Activated gamma-delta T cell treated with anti-CD3 and anti-CD28 coated beads, Interleukin-2, amount 50 U/mL, for 16 hours (primary cell): ENCODE data around the gene CCDC158.
"Not testable (repeated sequence)": the region's sequence is repeated elsewhere in the genome, so short reads cannot be mapped to it uniquely, and the experiment has no call there.

Experiments used
- DNase-seq: peaks from one replicate; pipeline ENCODE4 v3.0.0-alpha.2; 2020; ENCODE audit warnings: low read depth

The CCDC158 gene

DNA sequence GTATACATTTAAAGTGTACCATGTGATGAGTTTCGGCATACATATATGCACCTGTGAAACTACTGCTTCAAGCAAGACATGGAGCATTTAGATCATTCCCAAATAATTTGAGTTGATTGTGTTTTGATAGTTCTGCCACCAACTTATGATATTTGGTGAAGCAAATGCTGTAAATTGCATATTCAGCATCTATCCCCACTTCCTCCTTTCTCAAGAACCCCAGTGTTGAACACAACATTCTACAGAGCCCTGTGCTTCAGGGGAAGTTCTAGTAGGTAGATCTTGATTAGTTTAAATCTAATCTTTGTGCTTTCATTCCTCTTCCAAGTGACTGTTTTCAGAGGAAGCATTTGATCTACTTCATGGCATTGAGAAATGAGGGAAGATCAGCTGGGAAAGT is 8.7 kb upstream of the CCDC158 start:
- no peak for DNase-seq

DNA sequence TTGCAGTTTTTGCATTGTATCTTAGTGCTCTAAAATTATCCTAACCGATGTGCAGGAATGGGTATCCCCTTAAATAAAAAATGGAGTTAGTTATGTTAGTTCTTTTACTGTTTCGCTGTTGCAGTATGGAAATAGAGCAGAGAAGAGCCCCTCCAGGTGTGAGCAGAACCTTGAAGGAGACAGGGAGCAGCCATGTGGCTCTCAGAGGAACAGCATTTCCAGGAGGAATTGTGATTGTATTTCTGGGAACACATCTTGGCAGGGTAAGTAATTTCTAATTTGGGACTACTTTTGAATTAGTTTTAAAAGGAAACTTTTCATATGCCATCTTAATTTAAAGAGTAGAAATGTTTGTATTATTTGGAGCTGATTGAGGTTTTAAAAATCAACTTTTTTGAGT is 5.3 kb upstream of the CCDC158 start:
- no peak for DNase-seq

DNA sequence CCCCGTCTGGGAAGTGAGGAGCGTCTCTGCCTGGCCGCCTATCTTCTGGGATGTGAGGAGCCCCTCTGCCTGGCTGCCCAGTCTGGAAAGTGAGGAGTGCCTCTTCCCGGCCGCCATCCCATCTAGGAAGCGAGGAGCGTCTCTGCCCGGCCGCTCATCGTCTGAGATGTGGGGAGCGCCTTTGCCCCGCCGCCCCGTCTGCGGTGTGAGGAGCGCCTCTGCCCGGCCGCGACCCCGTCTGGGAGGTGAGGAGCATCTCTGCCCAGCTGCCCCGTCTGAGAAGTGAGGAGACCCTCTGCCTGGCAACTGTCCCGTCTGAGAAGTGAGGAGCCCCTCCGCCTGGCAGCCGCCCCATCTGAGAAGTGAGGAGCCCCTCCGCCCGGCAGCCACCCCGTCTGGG is 2.2 kb upstream of the CCDC158 start:
- not testable (repeated sequence) for DNase-seq

DNA sequence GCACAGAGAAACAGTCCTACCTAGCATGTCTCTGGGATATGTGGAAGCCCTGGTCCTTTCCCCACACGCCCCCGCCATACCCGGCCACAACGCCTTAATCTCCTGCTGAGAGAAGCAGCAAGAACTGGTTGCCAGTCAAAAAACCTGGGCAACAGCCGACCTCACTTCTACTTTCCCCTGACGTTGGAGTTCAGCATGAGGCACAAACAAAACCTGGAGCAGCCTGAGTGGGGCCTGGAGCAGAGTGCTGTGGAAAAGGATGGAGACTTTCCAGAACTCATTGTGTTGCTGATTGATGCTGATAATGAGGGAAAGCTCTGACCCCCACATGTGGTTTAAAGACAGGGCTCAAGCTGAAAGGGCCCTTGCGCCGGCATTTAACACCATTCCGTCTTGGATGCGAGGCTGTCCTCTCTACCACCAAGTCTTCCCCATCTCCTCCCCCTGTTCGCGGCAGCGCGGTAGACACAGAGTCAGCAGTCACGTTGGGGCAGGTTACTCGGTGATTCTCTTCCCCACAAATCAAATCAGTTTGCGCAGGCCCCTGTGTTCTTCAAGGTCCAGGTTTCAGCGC is 666 bp downstream of the CCDC158 start:
- no peak for DNase-seq

DNA sequence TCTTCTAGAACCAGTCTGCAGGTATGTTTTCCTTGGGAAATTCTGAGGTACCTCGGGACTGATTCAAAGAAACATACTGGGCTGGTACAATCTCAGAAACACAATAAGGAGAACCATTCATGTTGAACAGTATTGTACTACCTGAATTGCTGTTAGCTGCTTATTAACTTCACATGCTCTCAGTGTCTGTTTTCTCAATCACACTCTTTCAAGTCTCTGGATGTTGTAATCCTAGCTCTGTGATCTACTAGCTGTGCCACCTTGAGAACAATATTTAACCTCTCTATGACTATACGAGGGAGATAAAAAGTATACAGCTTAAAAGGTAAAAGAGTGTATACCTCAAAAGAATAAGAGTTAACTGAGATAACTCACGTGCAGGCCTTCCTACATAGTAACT is 10.3 kb downstream of the CCDC158 start:
- DNase-seq: no peak

DNA sequence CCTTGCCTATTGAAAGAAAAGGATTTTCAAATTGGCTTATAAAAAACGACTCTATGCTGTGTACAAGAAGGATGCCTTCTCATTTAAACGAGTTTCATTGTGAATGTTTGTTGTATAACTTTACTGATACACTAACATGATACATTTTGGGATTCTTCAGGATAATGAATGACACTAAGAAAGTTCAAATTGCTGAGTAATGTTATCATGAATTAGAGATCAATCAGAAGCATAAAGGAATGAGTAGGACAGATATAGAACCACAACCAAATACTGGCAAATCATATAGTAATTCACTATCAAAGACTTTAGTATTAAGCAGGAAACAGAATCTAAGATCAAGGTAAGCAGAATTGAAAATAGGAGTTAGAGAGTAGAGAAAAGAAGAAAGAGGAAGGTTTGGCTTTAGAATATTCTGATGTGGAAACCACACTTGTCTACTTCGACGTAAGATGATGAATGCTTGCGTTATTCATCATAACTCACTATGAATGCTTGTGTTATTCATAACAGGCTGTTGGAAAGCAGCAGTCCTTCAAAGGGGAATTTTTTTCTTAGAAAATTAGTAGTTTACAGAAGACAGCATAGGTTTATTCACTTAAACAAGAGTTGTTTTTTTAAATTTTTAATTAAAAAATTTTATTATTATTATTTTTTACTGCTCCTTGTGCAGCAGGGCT is 13.4 kb downstream of the CCDC158 start:
- DNase-seq: no peak

DNA sequence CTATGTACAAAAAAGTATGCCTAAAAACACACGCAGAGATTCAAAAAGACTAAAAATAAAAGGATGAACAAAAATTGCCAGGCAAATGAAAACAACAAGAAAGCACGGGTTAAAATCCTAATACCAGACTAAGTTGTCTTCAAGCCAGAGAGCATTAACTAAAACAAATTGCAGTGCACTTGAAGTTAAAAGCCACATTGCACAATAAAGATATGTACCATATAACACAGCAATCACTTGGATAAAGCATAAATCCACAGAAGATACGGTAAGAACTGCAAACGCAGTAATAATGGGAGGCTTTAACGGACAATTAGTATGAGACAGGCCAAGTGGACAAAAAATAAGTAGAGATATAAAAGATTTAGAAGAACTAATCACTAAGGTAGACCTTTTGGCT is 14.9 kb downstream of the CCDC158 start:
- no peak for DNase-seq

DNA sequence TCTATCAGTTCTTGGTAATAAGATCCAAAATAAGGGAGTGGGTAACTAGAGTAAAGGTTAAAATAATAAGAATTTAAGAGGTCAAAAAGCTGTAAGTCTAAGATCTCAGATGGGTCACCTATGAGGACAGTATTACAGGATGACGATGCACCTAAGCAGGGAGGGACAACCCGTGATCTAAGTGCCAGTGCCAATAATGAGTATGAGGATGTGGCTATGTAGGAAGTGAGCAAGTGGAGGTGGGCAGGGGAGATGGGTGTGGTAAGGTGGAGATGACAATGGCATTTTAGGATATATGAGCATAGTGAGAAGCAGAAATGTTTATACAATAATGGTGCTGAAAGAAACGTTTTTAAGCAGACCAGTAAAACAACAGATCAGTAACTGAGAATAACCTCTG is 19.3 kb downstream of the CCDC158 start:
- DNase-seq: no peak

DNA sequence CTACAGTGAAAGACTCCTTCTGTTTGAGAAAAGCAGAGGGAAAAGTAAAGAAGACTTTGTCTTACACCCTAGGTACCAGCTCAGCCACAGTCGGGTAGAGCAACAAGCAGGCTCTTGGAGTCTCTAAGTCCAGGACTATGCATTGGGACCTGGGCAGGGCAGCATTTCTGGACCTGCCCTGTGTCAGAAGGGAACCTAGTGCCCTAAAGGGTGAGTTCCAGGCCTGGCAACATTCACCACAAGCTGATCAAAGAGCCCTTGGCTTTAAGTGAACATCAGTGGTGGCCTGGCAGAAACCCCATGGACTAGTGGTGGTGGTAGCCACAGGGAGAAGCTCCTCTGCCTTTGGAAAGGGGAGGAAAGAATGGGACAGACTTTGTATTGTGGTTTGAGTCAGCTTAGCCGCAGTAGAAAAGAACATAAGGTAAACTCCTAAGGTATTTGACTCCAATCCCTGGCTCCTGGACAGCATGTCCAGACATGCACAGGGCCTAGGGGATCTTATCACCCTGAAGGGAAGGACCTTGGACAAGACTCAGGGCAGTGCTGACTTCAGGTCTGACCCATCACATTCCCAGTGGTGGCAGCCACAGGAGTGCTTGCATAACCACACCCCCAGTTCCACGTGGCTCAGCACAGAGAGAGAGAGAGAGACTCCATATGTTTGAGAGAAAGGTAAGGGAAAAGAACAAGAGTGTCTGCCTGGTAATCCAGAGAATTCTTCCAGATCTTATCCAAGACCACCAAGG is 32.6 kb downstream of the CCDC158 start:
- DNase-seq: no peak

DNA sequence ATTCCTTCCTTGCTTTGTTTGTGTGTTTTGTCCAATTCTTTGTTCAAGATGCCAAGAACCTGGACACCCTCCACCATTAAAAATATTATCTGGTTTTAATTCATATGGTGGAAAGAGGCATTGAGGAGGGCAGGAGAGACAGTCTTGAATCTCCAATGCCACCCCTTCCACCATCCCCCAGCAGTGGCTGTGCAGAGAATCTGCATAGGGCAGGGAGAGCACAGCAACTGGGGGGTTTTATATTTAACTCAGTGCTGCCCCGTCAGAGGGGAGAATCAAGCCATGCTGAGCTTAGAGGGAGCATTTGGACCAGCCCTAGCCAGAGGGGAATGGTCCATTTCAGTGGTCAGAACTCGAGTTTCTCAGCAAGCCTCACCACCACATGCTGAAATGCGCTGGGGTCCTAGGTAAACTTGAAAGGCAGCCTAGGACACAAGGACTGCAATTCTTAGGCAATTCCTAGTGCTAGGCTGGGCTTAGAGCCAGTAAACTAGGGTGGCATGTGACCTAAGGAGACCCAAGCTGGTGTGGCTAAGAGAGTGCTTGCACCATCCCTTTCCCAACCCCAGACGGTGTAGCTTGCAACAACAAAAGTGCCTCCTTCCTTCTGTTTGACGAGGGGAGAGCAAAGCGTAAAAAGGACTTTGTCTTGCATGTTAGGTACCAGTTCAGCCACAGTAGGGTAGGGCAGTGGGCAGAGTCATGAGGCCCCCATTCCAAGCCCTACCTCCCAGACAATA is 34.2 kb downstream of the CCDC158 start:
- DNase-seq: no peak

DNA sequence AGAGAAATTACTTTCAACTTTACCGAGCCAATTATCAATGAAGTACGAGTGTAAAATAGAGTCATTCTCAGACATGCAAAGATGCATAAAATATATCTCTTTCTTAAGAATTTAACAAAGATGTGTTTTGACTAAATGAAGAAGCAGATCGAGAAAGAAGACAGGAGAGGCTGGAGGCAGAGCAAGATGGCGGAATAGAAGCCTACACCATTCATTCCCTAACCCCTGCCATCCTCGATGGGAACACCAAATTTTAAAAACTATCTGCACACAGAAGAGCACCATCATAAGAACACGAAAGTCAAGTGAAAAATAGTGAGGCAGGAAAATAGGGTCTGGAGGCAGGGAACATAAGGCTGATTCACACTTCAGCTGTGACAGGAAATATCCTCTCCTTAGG is 35.0 kb downstream of the CCDC158 start:
- DNase-seq: no peak

DNA sequence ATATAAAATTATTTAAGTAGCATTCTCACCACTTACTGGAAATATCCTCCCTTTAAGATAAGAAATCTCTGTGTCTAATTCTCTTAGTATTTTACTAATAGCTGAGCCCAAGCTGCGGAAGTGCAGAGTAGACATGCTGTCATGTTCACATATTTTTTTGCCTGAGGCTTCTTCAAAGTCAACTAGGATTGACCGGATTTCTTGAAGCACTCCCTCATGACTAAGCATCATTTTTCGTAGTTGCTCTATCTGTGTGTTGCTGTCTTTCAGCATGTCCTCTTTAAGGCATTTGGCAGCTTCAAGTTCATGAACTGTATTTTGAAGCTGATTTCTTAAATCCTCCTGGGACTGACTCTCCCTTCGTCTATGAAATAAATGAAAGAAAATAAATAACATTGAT is 36.9 kb downstream of the CCDC158 start:
- DNase-seq: no peak

DNA sequence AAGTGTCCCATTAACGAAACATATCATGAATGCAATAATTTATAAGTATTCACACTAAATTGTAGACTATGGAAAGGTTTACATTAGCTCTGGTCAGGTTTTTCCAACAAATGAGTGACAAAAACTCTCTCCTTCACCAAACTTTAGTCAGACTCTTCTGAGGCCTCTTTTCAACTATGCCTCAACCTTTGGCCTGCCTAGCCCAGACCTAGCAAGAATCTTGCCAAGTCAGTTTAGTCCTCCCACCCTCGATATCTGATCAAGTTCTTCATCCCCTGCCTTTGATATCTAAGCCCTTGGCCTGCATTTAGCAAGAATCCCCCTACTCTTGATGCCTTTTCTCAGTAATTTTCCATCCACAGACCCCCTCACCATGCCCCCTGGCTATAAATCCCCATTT is 37.9 kb downstream of the CCDC158 start:
- DNase-seq: no peak

DNA sequence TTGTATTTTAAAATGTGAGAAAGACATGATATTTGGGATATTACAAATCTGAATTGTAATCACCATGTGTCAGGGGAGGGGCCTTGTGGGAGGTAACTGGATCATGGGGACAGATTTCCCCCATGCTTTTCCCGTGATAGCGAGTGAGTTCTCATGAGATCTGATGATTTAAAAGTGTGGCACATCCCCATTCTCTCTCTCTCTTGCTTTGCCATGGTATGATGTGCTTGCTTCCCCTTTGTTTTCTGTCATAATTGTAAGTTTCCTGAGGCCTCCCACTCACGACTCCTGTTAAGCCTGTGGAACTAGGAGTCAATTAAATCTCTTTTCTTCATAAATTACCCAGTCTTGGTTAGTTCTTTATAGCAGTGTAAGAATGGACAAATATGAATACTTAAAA is 39.0 kb downstream of the CCDC158 start:
- no peak for DNase-seq

DNA sequence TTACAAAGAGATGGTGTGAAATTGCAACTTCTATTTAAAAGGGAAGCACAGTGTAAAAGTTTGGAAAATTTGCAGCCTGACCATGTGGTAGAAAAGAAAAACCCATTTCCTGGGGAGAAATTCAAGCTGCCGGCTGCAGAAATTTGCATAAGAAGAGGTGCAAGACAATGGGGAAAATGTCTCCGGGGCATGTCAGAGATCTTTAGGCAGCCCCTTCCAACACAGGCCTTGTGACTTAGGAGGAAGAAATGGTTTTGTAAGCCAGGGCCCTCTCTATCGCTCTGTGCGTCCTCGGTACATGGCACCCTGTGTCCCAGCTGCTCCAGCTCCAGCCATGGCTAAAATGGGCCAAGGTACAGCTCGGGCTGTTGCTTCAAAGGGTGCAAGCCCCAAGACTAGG is 40.4 kb downstream of the CCDC158 start:
- DNase-seq: no peak

DNA sequence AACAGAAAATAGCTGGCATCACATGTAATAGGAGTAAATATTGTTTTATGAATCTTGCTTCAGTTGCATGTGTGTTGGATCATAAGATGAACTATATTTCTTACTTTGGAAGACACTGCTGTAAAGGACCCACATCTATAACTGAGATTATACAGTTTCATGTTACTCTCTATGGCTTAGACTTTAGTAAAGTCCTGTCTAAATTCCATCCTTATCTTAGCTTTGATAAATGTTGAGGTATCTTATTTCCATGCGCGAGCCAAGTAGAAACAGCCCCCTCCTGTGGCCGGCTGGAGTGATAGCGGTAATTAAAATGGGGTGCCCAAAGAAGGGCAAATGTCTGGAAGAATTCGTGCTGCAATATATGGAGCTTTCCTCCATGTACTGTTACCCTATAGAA is 43.0 kb downstream of the CCDC158 start:
- peak; percentile 12 for DNase-seq

DNA sequence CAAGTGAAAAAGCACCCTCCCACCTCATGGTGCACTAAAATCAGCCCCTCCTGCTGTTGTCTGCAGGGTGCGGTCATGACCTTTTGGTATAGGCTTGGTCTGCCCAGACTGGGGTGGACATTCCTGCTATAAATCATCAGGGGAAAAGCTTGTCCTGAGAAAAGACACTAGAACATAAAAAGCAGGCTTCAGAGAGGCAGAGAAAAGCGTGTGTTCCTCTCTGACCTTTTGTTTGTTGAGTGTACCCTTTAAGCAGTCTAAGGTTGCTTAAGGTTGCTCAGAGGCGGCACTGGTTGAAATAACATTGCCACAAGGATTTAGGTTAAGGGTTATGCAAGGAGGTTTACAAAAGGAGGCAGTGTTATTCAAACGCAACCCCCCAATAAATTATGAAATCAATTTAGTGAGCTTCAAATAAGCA is 43.5 kb downstream of the CCDC158 start:
- DNase-seq: no peak

DNA sequence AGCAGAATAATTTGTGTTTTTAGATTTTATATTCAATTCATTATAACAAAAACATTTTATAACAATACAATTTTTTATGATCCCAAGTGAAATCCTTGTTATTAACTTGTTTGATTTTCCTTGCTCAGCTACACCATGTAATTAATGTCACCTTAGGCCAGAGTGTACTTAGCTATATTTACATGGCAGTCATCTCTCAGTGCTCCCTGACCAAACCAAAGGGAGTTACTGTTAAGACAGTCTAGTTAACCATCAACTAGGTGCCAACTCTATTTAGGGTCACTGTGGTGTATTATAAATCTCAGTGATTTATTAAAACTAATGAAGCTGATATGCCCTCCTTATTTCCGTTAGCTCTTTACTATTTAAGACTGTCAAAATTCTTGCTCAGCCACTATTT is 44.4 kb downstream of the CCDC158 start:
- DNase-seq: no peak

DNA sequence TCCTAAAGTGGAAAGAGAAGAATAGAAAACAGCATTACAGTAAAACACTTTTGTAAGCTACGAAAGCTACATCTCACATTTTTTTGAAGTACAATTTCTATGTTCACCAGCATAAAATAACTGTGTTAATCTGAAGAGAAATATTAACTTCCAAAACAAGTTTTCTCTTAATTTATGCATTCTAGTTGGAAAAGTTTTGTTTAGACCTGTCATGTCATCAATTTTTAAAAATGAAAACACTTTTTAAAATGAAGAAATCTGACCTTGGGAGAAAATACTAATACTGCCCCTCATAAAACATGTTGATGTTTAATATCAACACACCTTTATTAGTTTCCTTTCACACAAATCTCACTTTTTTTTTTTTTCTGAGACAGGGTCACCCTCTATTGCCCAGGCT is 45.2 kb downstream of the CCDC158 start:
- DNase-seq: no peak

DNA sequence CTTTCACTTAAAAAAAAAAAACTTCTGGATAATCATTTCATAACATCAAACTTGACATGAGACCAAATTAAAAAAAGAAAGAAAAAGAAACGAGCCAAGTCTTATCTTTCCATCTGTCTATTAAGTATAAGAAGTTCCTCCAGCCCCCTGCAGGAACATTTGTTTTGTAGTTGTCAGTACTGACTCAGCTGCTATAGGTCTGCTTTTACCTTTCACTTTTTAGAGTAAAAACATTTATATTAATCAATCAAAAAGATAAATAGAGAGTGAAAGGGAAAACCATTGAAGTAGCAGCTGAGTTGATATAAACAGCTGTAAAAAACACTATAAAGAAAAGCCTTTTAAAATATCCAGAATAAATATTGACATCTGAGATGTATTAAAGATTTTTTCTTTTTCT is 46.1 kb downstream of the CCDC158 start:
- no peak for DNase-seq

DNA sequence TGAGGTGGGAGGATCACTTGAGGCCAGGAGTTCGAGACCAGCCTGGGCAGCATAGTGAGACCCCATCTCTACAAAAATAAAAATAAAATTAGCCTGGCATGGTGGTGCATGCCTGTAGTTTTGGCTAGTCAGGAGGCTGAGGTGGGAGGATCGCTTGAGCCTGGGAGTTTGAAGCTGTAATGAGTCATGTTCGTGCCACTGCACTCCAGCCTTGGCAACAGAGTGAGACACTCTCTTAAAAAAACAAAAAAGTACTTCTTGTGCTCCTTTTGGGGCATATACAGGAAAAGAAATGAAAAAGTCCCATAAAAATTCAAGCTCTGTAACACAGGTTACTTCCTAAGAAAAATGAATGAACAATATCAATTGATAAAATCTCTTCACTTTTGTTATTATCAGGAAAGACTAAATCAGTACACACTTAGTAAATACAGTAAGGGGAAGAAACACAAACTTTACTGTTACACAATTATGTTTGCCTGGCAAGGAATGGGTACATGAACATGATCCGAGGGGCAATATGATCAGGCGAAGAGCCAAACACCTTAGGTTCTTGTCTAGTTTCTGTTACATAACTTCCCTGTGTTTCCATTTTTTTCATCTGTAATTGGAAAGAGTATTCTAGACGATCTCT is 46.9 kb downstream of the CCDC158 start:
- DNase-seq: no peak

DNA sequence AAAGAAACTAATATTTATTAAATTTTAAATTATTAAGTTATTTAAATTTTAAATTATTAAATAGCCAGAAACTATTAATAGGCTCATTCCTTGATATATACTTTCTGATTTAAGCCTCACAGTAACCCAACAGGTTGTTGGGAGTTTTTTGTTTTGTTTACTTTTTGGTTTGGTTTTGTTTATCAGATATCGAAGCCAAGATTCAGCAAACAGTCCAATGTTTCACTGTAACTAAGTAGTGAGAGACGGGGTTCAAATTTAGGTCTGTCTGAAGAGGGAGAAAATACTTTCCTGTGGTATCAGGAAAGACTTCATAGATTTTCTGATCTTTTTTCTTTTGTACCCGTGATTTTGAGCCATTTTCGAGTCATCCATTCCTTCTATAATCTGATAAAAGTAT is 54.2 kb downstream of the CCDC158 start:
- no peak for DNase-seq
